WTC11 (cell line): ENCODE results near the gene MAX. TPM values are rescaled to one million over a fixed set of nuclear protein-coding genes. Genes with fewer than 3 reads are reported as not detected.

ENCODE experiments used
- ATAC-seq: fragments of 200-7000 bp; cut with Tn5 transposase; 2 replicates; pipeline ENCODE4 v1.10.0; 2021; ENCODE audit warnings: mild to moderate bottlenecking, moderate library complexity
- CTCF ChIA-PET: fragments of 300-600 bp; sonication (Branson Sonifier 250); formaldehyde crosslinking; loops from one replicate; lab custom pipeline; 2021; ENCODE audit warnings: antibody characterized with exemption; lab: Charles Lee
- POLR2A ChIA-PET: fragments of 350-600 bp; sonication (Branson Sonifier 250); formaldehyde crosslinking; loops from one replicate; lab custom pipeline; 2021; ENCODE audit warnings: antibody characterized with exemption; lab: Charles Lee
- DNase-seq: peaks from one replicate; pipeline ENCODE4 v3.0.0; 2021; ENCODE audit warnings: low spot score
- H3K27ac Mint-ChIP-seq: 2 replicates; pipeline ENCODE4 v1.8.0; 2021; ENCODE audit warnings: mixed read lengths
- H3K27me3 Mint-ChIP-seq: 2 replicates; pipeline ENCODE4 v1.8.0; 2021; ENCODE audit warnings: low read depth, mild to moderate bottlenecking, moderate library complexity, mixed read lengths
- H3K36me3 Mint-ChIP-seq: 2 replicates; pipeline ENCODE4 v1.8.0; 2021; ENCODE audit warnings: mixed read lengths
- H3K4me1 Mint-ChIP-seq: 2 replicates; pipeline ENCODE4 v1.8.0; 2022; ENCODE audit warnings: mixed read lengths
- H3K4me3 Mint-ChIP-seq: 2 replicates; pipeline ENCODE4 v1.8.0; 2021; ENCODE audit warnings: mild to moderate bottlenecking, moderate library complexity, mixed read lengths
- H3K9me3 Mint-ChIP-seq: 2 replicates; pipeline ENCODE4 v1.8.0; 2021; ENCODE audit warnings: mixed read lengths
- CBFB ChIP-seq: sonication (generic); formaldehyde crosslinking; IDR thresholded peaks from 2 replicates; pipeline ENCODE4 v1.8.1; 2022; ENCODE audit warnings: mild to moderate bottlenecking, low read depth, missing genetic modification reagents
- CDX4 ChIP-seq: fragments of 250-450 bp; sonication (Bioruptor Pico); IDR thresholded peaks from 2 replicates; pipeline ENCODE4 v1.9.0; 2021; ENCODE audit warnings: moderate library complexity, mild to moderate bottlenecking, inconsistent platforms, borderline replicate concordance
- CREM ChIP-seq: sonication (generic); formaldehyde crosslinking; IDR thresholded peaks from 2 replicates; pipeline ENCODE4 v1.8.1; 2022; ENCODE audit warnings: mild to moderate bottlenecking, missing genetic modification reagents, moderate library complexity
- E2F4 ChIP-seq: sonication (generic); formaldehyde crosslinking; IDR thresholded peaks from 2 replicates; pipeline ENCODE4 v1.8.1; 2022; ENCODE audit warnings: low read depth, mild to moderate bottlenecking, moderate library complexity, missing genetic modification reagents, borderline replicate concordance
- EMX1 ChIP-seq: fragments of 250-450 bp; sonication (Bioruptor Pico); IDR thresholded peaks from 2 replicates; pipeline ENCODE4 v1.8.0; 2021; ENCODE audit warnings: mild to moderate bottlenecking
- FOXK1 ChIP-seq: sonication (generic); formaldehyde crosslinking; IDR thresholded peaks from 2 replicates; pipeline ENCODE4 v1.8.0; 2022; ENCODE audit warnings: mild to moderate bottlenecking, moderate library complexity, missing genetic modification reagents
- FOXP1 ChIP-seq: sonication (generic); formaldehyde crosslinking; IDR thresholded peaks from 2 replicates; pipeline ENCODE4 v1.8.0; 2022; ENCODE audit warnings: missing genetic modification reagents, mild to moderate bottlenecking, moderate library complexity, borderline replicate concordance
- FOXP4 ChIP-seq: sonication (generic); formaldehyde crosslinking; IDR thresholded peaks from 2 replicates; pipeline ENCODE4 v1.8.0; 2022; ENCODE audit warnings: mild to moderate bottlenecking, missing genetic modification reagents
- GABPB1 ChIP-seq: sonication (generic); formaldehyde crosslinking; IDR thresholded peaks from 2 replicates; pipeline ENCODE4 v1.8.1; 2023; ENCODE audit warnings: mild to moderate bottlenecking, missing genetic modification reagents
- GTF2I ChIP-seq: fragments of 250-450 bp; sonication (Bioruptor Pico); conservative IDR thresholded peaks from 2 replicates; pipeline ENCODE4 v1.4.0; 2021; ENCODE audit warnings: mild to moderate bottlenecking
- HMGXB4 ChIP-seq: sonication (generic); formaldehyde crosslinking; IDR thresholded peaks from 2 replicates; pipeline ENCODE4 v1.8.1; 2023; ENCODE audit warnings: mild to moderate bottlenecking, moderate library complexity, missing genetic modification reagents
- MLX ChIP-seq: sonication (generic); formaldehyde crosslinking; IDR thresholded peaks from 2 replicates; pipeline ENCODE4 v1.8.1; 2023; ENCODE audit warnings: mild to moderate bottlenecking, missing genetic modification reagents, moderate library complexity
- MYBL2 ChIP-seq: sonication (generic); formaldehyde crosslinking; IDR thresholded peaks from 2 replicates; pipeline ENCODE4 v1.8.1; 2023; ENCODE audit warnings: mild to moderate bottlenecking, moderate library complexity, missing genetic modification reagents
- NFATC4 ChIP-seq: fragments of 250-450 bp; sonication (Bioruptor Pico); IDR thresholded peaks from 2 replicates; pipeline ENCODE4 v1.9.0; 2021; ENCODE audit warnings: mild to moderate bottlenecking
- NR1H2 ChIP-seq: sonication (generic); formaldehyde crosslinking; IDR thresholded peaks from 2 replicates; pipeline ENCODE4 v1.9.0; 2021; ENCODE audit warnings: mild to moderate bottlenecking, moderate library complexity, missing genetic modification reagents
- NR2C2 ChIP-seq: sonication (generic); formaldehyde crosslinking; IDR thresholded peaks from 2 replicates; pipeline ENCODE4 v1.8.0; 2022; ENCODE audit warnings: mild to moderate bottlenecking, missing genetic modification reagents
- OVOL2 ChIP-seq: fragments of 250-450 bp; sonication (Bioruptor Pico); IDR thresholded peaks from 2 replicates; pipeline ENCODE4 v1.9.0; 2021; ENCODE audit warnings: mild to moderate bottlenecking, borderline replicate concordance
- PRDM15 ChIP-seq: sonication (generic); formaldehyde crosslinking; IDR thresholded peaks from 2 replicates; pipeline ENCODE4 v1.8.0; 2022; ENCODE audit warnings: missing genetic modification reagents
- TEAD4 ChIP-seq: sonication (generic); formaldehyde crosslinking; IDR thresholded peaks from 2 replicates; pipeline ENCODE4 v1.8.0; 2022; ENCODE audit warnings: mild to moderate bottlenecking, missing genetic modification reagents
- ZBTB21 ChIP-seq: sonication (generic); formaldehyde crosslinking; IDR thresholded peaks from 2 replicates; pipeline ENCODE4 v1.8.1; 2023; ENCODE audit warnings: mild to moderate bottlenecking, missing genetic modification reagents, borderline replicate concordance
- ZBTB43 ChIP-seq: sonication (generic); formaldehyde crosslinking; IDR thresholded peaks from 2 replicates; pipeline ENCODE4 v1.8.1; 2023; ENCODE audit warnings: mild to moderate bottlenecking, missing genetic modification reagents
- ZNF423 ChIP-seq: fragments of 250-450 bp; sonication (Bioruptor Pico); IDR thresholded peaks from 2 replicates; pipeline ENCODE4 v2.1.2; 2022; ENCODE audit warnings: mild to moderate bottlenecking, moderate library complexity
- ZSCAN18 ChIP-seq: fragments of 250-450 bp; sonication (Bioruptor Pico); IDR thresholded peaks from 2 replicates; pipeline ENCODE4 v2.1.2; 2022; ENCODE audit warnings: mild to moderate bottlenecking, moderate library complexity
- total RNA-seq: library from RNA; stranded (reverse); gene quantifications from 3 replicates; pipeline ENCODE4 v1.2.3, GENCODE V29; 2021

MAX gene
- total RNA-seq, 1 experiment from 2014 or later = 58.5 TPM

- TF ChIP-seq MLX (no peak), CDX4 (CRISPR knock-in tag) (no peak), EMX1 (CRISPR knock-in tag) (no peak), NFATC4 (CRISPR knock-in tag) (no peak), OVOL2 (CRISPR knock-in tag) (no peak), MYBL2 (CRISPR knock-in tag) (no peak), HMGXB4 (CRISPR knock-in tag) (no peak)
- TF ChIP-seq, all 79 proteins: peak for 0
Measured at GRCh38 chr14:65035049-65035448, 67.3 kb downstream of the MAX start (continued).

- no peaks in the 10 kb centered on the region for H3K27me3 Mint-ChIP-seq
- no peaks in the 10 kb centered on the region for H3K9me3 Mint-ChIP-seq
- peaks cover 23% of the 10 kb centered on the region for H3K36me3 Mint-ChIP-seq
- ATAC-seq (no peak), DNase-seq (no peak)
- CTCF ChIA-PET = interaction anchor here (1.1 kb wide), 1 partner anchor 14 kb away, joined by 7 read pairs; no protein-coding TSS in a partner anchor
- no peak overlapping the region for H3K4me3 Mint-ChIP-seq
- H3K27ac Mint-ChIP-seq = no peak overlapping the region
- no peaks in the 10 kb centered on the region for H3K4me1 Mint-ChIP-seq
- POLR2A ChIA-PET = no interaction called here
- TF ChIP-seq NR1H2 (CRISPR knock-in tag) (no peak), MLX (no peak), PRDM15 (CRISPR knock-in tag) (no peak), ZSCAN18 (CRISPR knock-in tag) (no peak), ZNF423 (CRISPR knock-in tag) (no peak), E2F4 (CRISPR knock-in tag) (no peak), GABPB1 (CRISPR knock-in tag) (no peak), CREM (CRISPR knock-in tag) (no peak), FOXK1 (CRISPR knock-in tag) (no peak), CBFB (CRISPR knock-in tag) (no peak), NR2C2 (no peak), FOXP1 (CRISPR knock-in tag) (no peak), TEAD4 (CRISPR knock-in tag) (no peak), FOXP4 (no peak), ZBTB21 (no peak), GTF2I (CRISPR knock-in tag) (no peak), ZBTB43 (CRISPR knock-in tag) (no peak)
Measured at GRCh38 chr14:65034021-65034420, 68.3 kb downstream of the MAX start.
